ENCODE results near the gene SARDH. TPM values are rescaled to one million over a fixed set of nuclear protein-coding genes. Genes with fewer than 3 reads are reported as not detected.

SARDH gene
- total and polyA plus RNA-seq, 2 of the 13 experiments (the other 11 are each of a cell fraction or from before 2014, with no cell fraction given), result 11.6 to 34.9 TPM

DNA sequence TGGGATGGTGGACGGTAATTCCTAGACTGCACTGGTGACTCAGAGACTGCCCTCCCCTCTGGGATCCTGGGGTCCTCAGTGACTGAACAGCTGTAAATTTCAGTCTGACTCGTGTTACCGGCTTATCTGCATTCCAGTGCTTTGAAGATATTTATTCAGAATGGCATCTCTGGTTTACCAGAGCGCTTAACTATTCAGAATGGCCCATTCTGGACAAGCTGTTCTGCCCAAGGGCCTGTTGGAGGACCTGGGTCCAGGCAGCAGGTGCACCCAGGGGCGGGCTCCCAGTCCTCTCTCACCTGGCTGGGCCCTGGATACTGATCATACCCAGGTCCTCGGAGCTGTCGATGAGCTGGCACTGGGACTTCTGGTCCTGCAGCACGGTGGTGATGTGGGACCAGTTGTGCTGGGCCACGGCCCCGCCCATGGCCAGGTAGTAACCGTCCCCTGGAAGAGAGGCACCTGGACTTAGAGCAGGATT lies 48.0 kb downstream of the SARDH start:
- Histone ChIP-seq H3K4me2 (ENCODE audit: low read depth, low read length) (no peak overlapping the region), H3K4me3 (replicated peaks in 1 of 3; ENCODE audit: insufficient read depth in 1 of 3, low read depth in 2 of 3, low read length in 3 of 3) (no peak overlapping the region), H3K27me3 (ENCODE audit: control insufficient read depth in 1 of 2, insufficient read depth in 2 of 2, low read length in 2 of 2) (no peaks in the 10 kb centered on the region), H4K20me1 (ENCODE audit: insufficient read depth, low read length) (no peaks in the 10 kb centered on the region; the same call in 1 of the 2 replicates), H3K9ac (ENCODE audit: insufficient read depth, low read depth, low read length) (no peak overlapping the region), H3K79me2 (ENCODE audit: insufficient read depth, low read length) (no peaks in the 10 kb centered on the region), H3K9me3 (ENCODE audit: low read length) (no peaks in the 10 kb centered on the region), H2AFZ (ENCODE audit: low read length) (no peak overlapping the region), H3K27ac (ENCODE audit: extremely low read length, insufficient read depth, low read length) (no peak overlapping the region), H3K36me3 (replicated peaks in 1 of 2; ENCODE audit: control insufficient read depth in 1 of 2, insufficient read depth in 2 of 2, low read length in 2 of 2) (peaks cover 20 to 40% of the 10 kb centered on the region in 2 experiments), H3K4me1 (ENCODE audit: insufficient read depth, low read length) (no peaks in the 10 kb centered on the region)
- ChIA-PET POLR2A (no interaction called here), CTCF (ENCODE audit: low intra/inter-chr PET ratio, low total read pairs) (no interaction called here)
- in situ Hi-C loops (cut with HindIII; ENCODE audit: extremely low pct_ligation_motif_present, low pct_unique_long_range_greater_than_20kb) (no loop called here), intact Hi-C loops (cut with micrococcal nuclease; ENCODE audit: unreplicated experiment) (no loop called here)
- 98% methylated on average over 8 of the region's 11 CpGs for WGBS (ENCODE audit: low lambda C conversion rate)
- TF ChIP-seq, protein P1, sequence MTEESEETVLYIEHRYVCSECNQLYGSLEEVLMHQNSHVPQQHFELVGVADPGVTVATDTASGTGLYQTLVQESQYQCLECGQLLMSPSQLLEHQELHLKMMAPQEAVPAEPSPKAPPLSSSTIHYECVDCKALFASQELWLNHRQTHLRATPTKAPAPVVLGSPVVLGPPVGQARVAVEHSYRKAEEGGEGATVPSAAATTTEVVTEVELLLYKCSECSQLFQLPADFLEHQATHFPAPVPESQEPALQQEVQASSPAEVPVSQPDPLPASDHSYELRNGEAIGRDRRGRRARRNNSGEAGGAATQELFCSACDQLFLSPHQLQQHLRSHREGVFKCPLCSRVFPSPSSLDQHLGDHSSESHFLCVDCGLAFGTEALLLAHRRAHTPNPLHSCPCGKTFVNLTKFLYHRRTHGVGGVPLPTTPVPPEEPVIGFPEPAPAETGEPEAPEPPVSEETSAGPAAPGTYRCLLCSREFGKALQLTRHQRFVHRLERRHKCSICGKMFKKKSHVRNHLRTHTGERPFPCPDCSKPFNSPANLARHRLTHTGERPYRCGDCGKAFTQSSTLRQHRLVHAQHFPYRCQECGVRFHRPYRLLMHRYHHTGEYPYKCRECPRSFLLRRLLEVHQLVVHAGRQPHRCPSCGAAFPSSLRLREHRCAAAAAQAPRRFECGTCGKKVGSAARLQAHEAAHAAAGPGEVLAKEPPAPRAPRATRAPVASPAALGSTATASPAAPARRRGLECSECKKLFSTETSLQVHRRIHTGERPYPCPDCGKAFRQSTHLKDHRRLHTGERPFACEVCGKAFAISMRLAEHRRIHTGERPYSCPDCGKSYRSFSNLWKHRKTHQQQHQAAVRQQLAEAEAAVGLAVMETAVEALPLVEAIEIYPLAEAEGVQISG (CRISPR knock-in tag; IDR thresholded peaks at IDR 0.05), result no peak
- TF ChIP-seq NBN (conservative IDR thresholded peaks at IDR 0.05), result no peak
- TF ChIP-seq, protein P2, sequence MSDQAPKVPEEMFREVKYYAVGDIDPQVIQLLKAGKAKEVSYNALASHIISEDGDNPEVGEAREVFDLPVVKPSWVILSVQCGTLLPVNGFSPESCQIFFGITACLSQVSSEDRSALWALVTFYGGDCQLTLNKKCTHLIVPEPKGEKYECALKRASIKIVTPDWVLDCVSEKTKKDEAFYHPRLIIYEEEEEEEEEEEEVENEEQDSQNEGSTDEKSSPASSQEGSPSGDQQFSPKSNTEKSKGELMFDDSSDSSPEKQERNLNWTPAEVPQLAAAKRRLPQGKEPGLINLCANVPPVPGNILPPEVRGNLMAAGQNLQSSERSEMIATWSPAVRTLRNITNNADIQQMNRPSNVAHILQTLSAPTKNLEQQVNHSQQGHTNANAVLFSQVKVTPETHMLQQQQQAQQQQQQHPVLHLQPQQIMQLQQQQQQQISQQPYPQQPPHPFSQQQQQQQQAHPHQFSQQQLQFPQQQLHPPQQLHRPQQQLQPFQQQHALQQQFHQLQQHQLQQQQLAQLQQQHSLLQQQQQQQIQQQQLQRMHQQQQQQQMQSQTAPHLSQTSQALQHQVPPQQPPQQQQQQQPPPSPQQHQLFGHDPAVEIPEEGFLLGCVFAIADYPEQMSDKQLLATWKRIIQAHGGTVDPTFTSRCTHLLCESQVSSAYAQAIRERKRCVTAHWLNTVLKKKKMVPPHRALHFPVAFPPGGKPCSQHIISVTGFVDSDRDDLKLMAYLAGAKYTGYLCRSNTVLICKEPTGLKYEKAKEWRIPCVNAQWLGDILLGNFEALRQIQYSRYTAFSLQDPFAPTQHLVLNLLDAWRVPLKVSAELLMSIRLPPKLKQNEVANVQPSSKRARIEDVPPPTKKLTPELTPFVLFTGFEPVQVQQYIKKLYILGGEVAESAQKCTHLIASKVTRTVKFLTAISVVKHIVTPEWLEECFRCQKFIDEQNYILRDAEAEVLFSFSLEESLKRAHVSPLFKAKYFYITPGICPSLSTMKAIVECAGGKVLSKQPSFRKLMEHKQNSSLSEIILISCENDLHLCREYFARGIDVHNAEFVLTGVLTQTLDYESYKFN (CRISPR knock-in tag; conservative IDR thresholded peaks at IDR 0.05), result no peak
- TF ChIP-seq, protein P3, sequence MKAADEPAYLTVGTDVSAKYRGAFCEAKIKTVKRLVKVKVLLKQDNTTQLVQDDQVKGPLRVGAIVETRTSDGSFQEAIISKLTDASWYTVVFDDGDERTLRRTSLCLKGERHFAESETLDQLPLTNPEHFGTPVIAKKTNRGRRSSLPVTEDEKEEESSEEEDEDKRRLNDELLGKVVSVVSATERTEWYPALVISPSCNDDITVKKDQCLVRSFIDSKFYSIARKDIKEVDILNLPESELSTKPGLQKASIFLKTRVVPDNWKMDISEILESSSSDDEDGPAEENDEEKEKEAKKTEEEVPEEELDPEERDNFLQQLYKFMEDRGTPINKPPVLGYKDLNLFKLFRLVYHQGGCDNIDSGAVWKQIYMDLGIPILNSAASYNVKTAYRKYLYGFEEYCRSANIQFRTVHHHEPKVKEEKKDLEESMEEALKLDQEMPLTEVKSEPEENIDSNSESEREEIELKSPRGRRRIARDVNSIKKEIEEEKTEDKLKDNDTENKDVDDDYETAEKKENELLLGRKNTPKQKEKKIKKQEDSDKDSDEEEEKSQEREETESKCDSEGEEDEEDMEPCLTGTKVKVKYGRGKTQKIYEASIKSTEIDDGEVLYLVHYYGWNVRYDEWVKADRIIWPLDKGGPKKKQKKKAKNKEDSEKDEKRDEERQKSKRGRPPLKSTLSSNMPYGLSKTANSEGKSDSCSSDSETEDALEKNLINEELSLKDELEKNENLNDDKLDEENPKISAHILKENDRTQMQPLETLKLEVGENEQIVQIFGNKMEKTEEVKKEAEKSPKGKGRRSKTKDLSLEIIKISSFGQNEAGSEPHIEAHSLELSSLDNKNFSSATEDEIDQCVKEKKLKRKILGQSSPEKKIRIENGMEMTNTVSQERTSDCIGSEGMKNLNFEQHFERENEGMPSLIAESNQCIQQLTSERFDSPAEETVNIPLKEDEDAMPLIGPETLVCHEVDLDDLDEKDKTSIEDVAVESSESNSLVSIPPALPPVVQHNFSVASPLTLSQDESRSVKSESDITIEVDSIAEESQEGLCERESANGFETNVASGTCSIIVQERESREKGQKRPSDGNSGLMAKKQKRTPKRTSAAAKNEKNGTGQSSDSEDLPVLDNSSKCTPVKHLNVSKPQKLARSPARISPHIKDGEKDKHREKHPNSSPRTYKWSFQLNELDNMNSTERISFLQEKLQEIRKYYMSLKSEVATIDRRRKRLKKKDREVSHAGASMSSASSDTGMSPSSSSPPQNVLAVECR (CRISPR knock-in tag; IDR thresholded peaks at IDR 0.05; ENCODE audit: borderline replicate concordance), result no peak
- TF ChIP-seq GLI4 (CRISPR knock-in tag; IDR thresholded peaks at IDR 0.05; ENCODE audit: borderline replicate concordance), result no peak
- no peak for TF ChIP-seq ZNF207 (IDR thresholded peaks at IDR 0.05; ENCODE audit: borderline replicate concordance)
- no peak for TF ChIP-seq SOX13 (IDR thresholded peaks at IDR 0.05)
- no peak for TF ChIP-seq SOX13 (CRISPR knock-in tag; conservative IDR thresholded peaks at IDR 0.05 in 1 of 2, IDR thresholded peaks at IDR 0.05 in 1 of 2)
- no peak for TF ChIP-seq DR1 (CRISPR knock-in tag; IDR thresholded peaks at IDR 0.05)
- TF ChIP-seq ETV6 (CRISPR knock-in tag; conservative IDR thresholded peaks at IDR 0.05), result no peak
- TF ChIP-seq XRCC5 (optimal IDR thresholded peaks at IDR 0.05; ENCODE audit: low read length), result no peak
- TF ChIP-seq RELA (CRISPR knock-in tag; IDR thresholded peaks at IDR 0.05), result no peak
- no peak for TF ChIP-seq HNRNPUL1 (IDR thresholded peaks at IDR 0.05; ENCODE audit: low read depth, low read length)
- FAIRE-seq (no peak), ATAC-seq (no peak), DNase-seq (ENCODE audit: low spot score) (no peak)
- BruUV-seq (replicated peaks), result no TSS peak
